MCF 10A (cell line): ENCODE results near the gene COL13A1. TPM values are rescaled to one million over a fixed set of nuclear protein-coding genes. Genes with fewer than 3 reads are reported as not detected.

Experiments
- BruUV-seq: library from RNA; stranded (reverse); fragments of 400-500 nt; replicated peaks from 2 replicates; lab custom pipeline; 2021; lab: Mats Ljungman, UMichigan
- CTCF ChIA-PET: fragments of 300-600 bp; sonication (Branson Sonifier 250); formaldehyde crosslinking; extraction: SDS; loops from one replicate; lab custom pipeline; 2021; ENCODE audit warnings: antibody characterized with exemption, inconsistent platforms; lab: Yijun Ruan, JAX
- POLR2A ChIA-PET: fragments of 300-600, 350-650 bp; sonication (Branson Sonifier 250); formaldehyde crosslinking; extraction: SDS; loops from one replicate; lab custom pipeline; 2020; ENCODE audit warnings: antibody characterized with exemption, inconsistent platforms; lab: Yijun Ruan, JAX
- DNase-seq: peaks from one replicate; pipeline ENCODE4 v3.0.0-alpha.2; 2018; ENCODE audit not compliant: unreplicated experiment
- H3K27ac Mint-ChIP-seq: one replicate; pipeline ENCODE4 v1.8.0; 2022; ENCODE audit warnings: mild to moderate bottlenecking, low read depth, mixed read lengths; ENCODE audit not compliant: unreplicated experiment
- H3K27me3 Mint-ChIP-seq: one replicate; pipeline ENCODE4 v1.8.0; 2022; ENCODE audit warnings: mixed read lengths; ENCODE audit not compliant: insufficient read depth, unreplicated experiment
- H3K36me3 Mint-ChIP-seq: one replicate; pipeline ENCODE4 v1.8.0; 2022; ENCODE audit warnings: mild to moderate bottlenecking, moderate library complexity, mixed read lengths; ENCODE audit not compliant: insufficient read depth, unreplicated experiment
- H3K4me1 Mint-ChIP-seq: one replicate; pipeline ENCODE4 v1.8.0; 2022; ENCODE audit warnings: mixed read lengths; ENCODE audit not compliant: insufficient read depth, unreplicated experiment
- H3K4me3 Mint-ChIP-seq: one replicate; pipeline ENCODE4 v1.8.0; 2022; ENCODE audit warnings: mild to moderate bottlenecking, moderate library complexity, mixed read lengths; ENCODE audit not compliant: unreplicated experiment
- H3K9me3 Mint-ChIP-seq: one replicate; pipeline ENCODE4 v1.8.0; 2022; ENCODE audit warnings: mixed read lengths; ENCODE audit not compliant: unreplicated experiment
- CTCF ChIP-seq: fragments of 200-600 bp; IDR thresholded peaks from one replicate; pipeline ENCODE4 v1.8.0; 2022; ENCODE audit warnings: antibody characterized with exemption, mild to moderate bottlenecking; ENCODE audit not compliant: unreplicated experiment
- intact Hi-C: fragments of 100-400 bp; cut with micrococcal nuclease; formaldehyde crosslinking; loops from 2 replicates; pipeline ENCODE4 v1.14.1; 2022
- total RNA-seq: library from RNA; stranded (reverse); gene quantifications from 2 replicates; pipeline ENCODE4 v1.2.3, GENCODE V29; 2022

COL13A1 gene
- total RNA-seq, 1 experiment from 2014 or later = 0.47 TPM

DNA sequence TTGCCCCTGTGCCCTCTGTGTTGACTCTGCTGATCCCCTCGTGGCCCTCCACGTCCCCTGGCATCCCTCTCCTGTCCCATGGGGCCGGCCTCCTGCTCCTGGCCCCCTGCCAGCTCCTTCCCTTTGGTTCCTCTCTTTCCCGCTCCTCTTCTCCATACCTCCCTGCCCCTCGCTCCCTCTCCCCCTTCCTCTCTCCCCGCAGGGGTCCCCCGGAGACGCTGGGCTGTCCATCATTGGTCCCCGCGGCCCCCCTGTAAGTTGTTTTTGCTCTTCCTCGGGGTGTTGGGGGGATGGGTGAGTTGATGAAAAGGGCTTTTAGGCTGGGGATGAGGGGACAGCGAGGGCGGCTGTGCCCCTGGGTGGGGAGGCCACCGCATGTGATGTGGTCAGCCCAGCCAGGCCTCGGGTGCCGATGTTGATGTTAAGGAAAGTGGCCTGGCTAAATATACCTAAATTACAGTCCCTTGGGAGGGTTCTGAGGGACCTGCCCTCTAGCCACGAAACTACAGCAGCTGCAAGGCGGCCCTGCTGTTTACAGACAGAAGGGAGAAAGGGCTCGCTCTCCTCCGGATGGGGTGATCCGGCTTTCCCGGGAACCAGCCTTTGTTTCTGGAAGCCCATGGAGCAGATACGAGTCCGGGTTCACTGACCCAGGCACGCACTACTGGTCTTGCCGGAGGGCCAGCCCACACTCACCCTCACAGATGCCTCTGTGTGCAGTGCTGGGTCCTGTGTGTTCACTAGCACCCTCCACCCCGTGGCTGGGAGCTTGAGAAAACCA lies 78.8 kb downstream of the COL13A1 start:
- Mint-ChIP-seq H3K27me3 (no peaks in the 10 kb centered on the region), H3K27ac (no peak overlapping the region), H3K9me3 (no peaks in the 10 kb centered on the region), H3K4me1 (no peaks in the 10 kb centered on the region), H3K4me3 (no peak overlapping the region), H3K36me3 (peaks cover 7% of the 10 kb centered on the region)
- POLR2A ChIA-PET = no interaction called here
- no TSS peak for BruUV-seq
- DNase-seq = no peak
- no peak for TF ChIP-seq CTCF
- intact Hi-C loops = no loop called here
- CTCF ChIA-PET = interaction anchor here (0.7 kb wide), 2 partner anchors 34 to 77 kb away, joined by 3 read pairs; no protein-coding TSS in a partner anchor

DNA sequence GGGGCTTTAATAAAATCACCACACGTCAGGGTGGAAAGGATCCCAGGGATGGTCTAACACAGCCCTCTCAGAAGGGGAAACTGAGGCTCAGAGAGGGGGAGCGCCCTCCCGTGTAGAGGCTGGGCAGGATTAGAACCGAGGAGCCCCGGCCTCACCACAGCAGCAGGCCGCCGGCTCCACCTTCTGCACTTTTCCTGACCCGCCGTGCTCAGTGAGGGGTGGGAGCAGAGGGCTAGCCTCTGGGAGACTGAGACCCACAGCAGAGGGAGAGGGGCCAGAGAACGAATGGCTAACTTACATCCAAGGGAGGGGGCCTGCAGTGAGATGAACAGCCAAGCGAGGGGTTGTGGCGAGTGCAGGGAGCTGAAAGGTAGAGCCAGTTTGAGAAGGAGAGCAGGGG lies 79.5 kb downstream of the COL13A1 start:
- no peak overlapping the region for H3K27ac Mint-ChIP-seq
- BruUV-seq = no TSS peak
- H3K27me3 Mint-ChIP-seq = no peaks in the 10 kb centered on the region
- ChIA-PET POLR2A (no interaction called here), CTCF (interaction anchor here (0.7 kb wide), 2 partner anchors 33 to 185 kb away, joined by 3 read pairs; no protein-coding TSS in a partner anchor)
- TF ChIP-seq CTCF = no peak
- peaks cover 7% of the 10 kb centered on the region for H3K36me3 Mint-ChIP-seq
- intact Hi-C loops = no loop called here
- no peaks in the 10 kb centered on the region for H3K4me1 Mint-ChIP-seq
- no peak overlapping the region for H3K4me3 Mint-ChIP-seq
- no peak for DNase-seq
- no peaks in the 10 kb centered on the region for H3K9me3 Mint-ChIP-seq

DNA sequence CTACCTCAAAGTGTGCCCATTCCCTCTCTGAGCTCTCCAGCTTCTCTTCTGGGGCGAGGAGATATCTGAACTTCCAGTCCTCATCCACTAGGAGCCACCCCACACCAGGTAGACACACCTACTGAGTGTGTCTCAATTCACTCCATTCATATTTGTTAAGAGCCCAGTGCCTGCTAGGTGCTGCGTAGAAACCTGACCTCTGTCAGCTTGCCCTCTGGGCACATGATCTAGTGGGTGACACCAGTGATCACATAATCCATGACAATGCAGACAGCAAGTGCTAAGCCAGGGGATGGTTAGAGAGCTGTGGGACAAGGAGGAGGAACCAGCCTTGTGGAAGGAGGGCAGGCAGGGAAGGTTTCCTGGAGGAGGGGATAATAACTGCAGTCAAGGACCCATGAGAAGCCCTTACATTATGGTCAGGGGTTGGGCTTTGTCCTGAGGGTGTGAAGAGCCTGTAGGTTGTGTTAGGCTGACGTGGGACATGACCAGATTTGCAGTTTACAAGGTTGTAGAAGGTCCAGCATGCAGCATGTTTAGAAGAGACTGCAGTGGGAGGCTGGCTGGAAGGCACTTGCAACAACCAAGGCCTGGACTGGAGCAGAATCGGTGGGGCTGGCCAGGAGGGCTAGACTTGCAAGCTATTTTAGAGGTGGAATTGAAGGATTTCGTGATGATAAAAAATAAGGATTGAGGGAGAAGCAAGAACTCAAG lies 81.8 kb downstream of the COL13A1 start:
- no peaks in the 10 kb centered on the region for H3K27me3 Mint-ChIP-seq
- no peak overlapping the region for H3K27ac Mint-ChIP-seq
- intact Hi-C loops = loop anchor here (1.0 kb wide), 1 partner anchor 75 kb away; no protein-coding TSS in a partner anchor

More for the DNA sequence above, 81.8 kb downstream of the COL13A1 start:
- no peaks in the 10 kb centered on the region for H3K4me1 Mint-ChIP-seq
- peak; percentile 9 for TF ChIP-seq CTCF
- POLR2A ChIA-PET = interaction anchor here (0.6 kb wide), 1 partner anchor 317 kb away, joined by 3 read pairs; no protein-coding TSS in a partner anchor
- CTCF ChIA-PET = interaction anchor here (0.6 to 1.8 kb wide), 12 partner anchors 14 to 233 kb away, joined by 3 to 9 read pairs (median 3); no protein-coding TSS in a partner anchor
- H3K4me3 Mint-ChIP-seq = no peak overlapping the region
- BruUV-seq = no TSS peak
- H3K9me3 Mint-ChIP-seq = no peaks in the 10 kb centered on the region
- peak; percentile 54 for DNase-seq
- no peaks in the 10 kb centered on the region for H3K36me3 Mint-ChIP-seq
